Daoy (cell line): ENCODE results near the gene TRAPPC3L. TPM values are rescaled to one million over a fixed set of nuclear protein-coding genes. Genes with fewer than 3 reads are reported as not detected.

Experiments
- DNase-seq: peaks from one replicate; pipeline ENCODE4 v3.0.0-alpha.2; 2015; ENCODE audit warnings: low read depth
- total RNA-seq: library from RNA; depleted of rRNA; stranded (reverse); fragments of >200 nt; shearing (Covaris generic); gene quantifications from 2 replicates; pipeline ENCODE4 v1.2.3, GENCODE V29; 2014

Gene TRAPPC3L
- total RNA-seq, 1 experiment from 2014 or later, result not detected

- no peak for DNase-seq
Measured at GRCh38 chr6:116467096-116467495, 78.4 kb downstream of the TRAPPC3L start.

- DNase-seq, result no peak
Measured at GRCh38 chr6:116465246-116465645, 80.2 kb downstream of the TRAPPC3L start.

- no peak for DNase-seq
Measured at GRCh38 chr6:116463301-116463700, 82.2 kb downstream of the TRAPPC3L start.

GRCh38 chr6:116461932-116462885 is 83.3 kb downstream of the TRAPPC3L start:
- DNase-seq, result peak; percentile 82

- DNase-seq, result no peak
Measured at GRCh38 chr6:116461331-116461931, 84.1 kb downstream of the TRAPPC3L start, which contains the start of gene CALHM6. Gene CALHM6 (plus strand): TSS chr6:116461375. CDS start chr6:116461930, 555 bp downstream.

GRCh38 chr6:116459927-116460326 is 85.6 kb downstream of the TRAPPC3L start:
- DNase-seq, result no peak

- DNase-seq, result no peak
Measured at GRCh38 chr6:116458264-116458663, 87.2 kb downstream of the TRAPPC3L start.

- DNase-seq, result no peak
Measured at GRCh38 chr6:116456927-116457326, 88.6 kb downstream of the TRAPPC3L start.

GRCh38 chr6:116456106-116456505 is 89.4 kb downstream of the TRAPPC3L start:
- no peak for DNase-seq

- no peak for DNase-seq
Measured at GRCh38 chr6:116452531-116452930, 93.0 kb downstream of the TRAPPC3L start.

- DNase-seq, result no peak
Measured at GRCh38 chr6:116451916-116452315, 93.6 kb downstream of the TRAPPC3L start.

GRCh38 chr6:116450769-116451740 is 94.4 kb downstream of the TRAPPC3L start:
- no peak for DNase-seq

- DNase-seq, result no peak
Measured at GRCh38 chr6:116450185-116450710, 95.2 kb downstream of the TRAPPC3L start.

- no peak for DNase-seq
Measured at GRCh38 chr6:116449565-116449964, 95.9 kb downstream of the TRAPPC3L start.

- DNase-seq, result peak; percentile 79
Measured at GRCh38 chr6:116447496-116448011, 97.9 kb downstream of the TRAPPC3L start.

- peak; percentile 29 for DNase-seq
Measured at GRCh38 chr6:116447052-116447451, 98.4 kb downstream of the TRAPPC3L start.

- DNase-seq, result no peak
Measured at GRCh38 chr6:116446399-116446798, 99.1 kb downstream of the TRAPPC3L start.

GRCh38 chr6:116445102-116445501 is 100.4 kb downstream of the TRAPPC3L start:
- no peak for DNase-seq
